Activated gamma-delta T cell treated with anti-CD3 and anti-CD28 coated beads, Interleukin-2, amount 50 U/mL, for 16 hours (primary cell): Measurements from ENCODE around the gene MPZL1.
"Not testable (repeated sequence)": the region's sequence is repeated elsewhere in the genome, so short reads cannot be mapped to it uniquely, and the experiment has no call there.

Experiments used
- DNase-seq: peaks from one replicate; pipeline ENCODE4 v3.0.0-alpha.2; 2020; ENCODE audit warnings: low read depth

The MPZL1 gene

GRCh38 chr1:167719715-167720421 is 1.9 kb upstream of the MPZL1 start:
- DNase-seq = not testable (repeated sequence)

- no peak for DNase-seq
Measured at GRCh38 chr1:167720965-167721616, 691 bp upstream of the MPZL1 start.

GRCh38 chr1:167722152-167722869 is 529 bp downstream of the MPZL1 start:
- no peak for DNase-seq

GRCh38 chr1:167722870-167723251 is 1.1 kb downstream of the MPZL1 start:
- no peak for DNase-seq

DNA sequence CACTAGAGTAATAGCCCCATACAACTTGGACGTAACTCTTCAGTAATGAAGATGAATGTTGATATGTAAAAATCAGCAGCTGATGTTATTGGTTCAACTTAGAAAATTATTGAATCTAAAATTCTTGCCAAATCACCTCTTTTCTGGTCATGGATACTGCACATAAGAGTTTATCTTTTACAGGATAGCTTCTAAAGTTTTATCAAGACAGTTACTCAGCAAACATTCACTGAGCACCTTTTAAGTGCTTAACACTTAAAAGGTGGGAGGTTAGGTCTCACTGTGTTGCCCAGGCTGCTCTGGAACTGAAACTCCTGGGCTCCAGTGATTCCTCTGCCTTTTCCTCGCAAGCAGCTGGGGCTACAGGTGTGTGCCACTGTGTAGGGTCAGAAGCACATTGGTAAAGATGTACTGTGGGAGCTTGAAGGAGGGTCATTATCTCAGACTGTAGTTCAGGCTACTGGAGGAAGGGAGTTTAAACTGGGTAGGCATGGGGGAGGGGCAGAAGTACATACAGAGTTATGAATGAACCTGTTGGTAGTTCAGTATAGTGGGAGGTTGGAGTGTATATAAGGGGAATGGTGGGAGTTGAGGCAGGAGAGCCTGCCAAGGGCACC is 2.0 kb downstream of the MPZL1 start:
- no peak for DNase-seq

DNA sequence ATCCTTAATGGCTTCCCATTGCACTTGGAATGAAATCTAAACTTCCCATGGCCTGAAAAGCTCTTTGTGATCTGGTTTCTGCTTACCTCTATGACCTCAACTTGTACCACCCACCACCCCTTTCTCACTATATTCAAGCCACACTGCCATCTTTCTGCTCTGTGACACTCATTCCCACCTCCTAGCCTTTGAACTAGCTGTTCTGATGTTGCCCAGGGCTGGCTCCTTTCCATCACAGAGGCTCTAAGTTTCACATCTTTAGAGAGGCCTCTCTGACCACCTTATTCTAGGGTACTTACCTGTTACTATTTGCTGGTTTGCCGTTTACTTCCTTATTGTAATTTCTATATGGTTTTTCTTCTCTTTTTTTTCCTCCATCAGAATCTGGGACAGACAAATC is 4.2 kb downstream of the MPZL1 start:
- DNase-seq = no peak

DNA sequence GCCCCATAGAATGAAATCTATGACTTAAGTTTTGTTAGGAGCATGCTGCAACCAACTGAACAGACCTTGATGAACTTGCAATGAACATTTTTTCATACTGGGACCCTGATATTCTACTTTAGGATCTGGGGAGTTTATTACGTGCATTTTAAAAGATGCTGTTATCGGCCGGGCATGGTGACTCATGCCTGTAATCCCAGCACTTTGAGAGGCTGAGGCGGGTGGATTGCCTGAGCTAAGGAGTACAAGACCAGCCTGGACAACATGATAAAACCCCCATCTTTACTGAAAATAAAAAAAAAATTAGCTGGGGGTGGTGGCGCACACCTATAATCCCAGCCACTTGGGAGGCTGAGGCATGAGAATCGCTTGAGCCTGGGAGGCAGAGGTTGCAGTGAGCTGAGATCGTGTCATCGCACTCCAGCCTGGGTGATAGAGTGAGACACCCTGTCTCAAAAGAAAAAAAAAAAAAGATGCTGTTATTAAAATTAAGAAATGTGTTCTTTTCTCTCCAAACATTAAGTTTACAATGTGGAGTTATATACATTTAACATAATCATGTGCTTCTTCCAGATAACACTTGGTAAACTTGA is 7.1 kb downstream of the MPZL1 start:
- DNase-seq = no peak

DNA sequence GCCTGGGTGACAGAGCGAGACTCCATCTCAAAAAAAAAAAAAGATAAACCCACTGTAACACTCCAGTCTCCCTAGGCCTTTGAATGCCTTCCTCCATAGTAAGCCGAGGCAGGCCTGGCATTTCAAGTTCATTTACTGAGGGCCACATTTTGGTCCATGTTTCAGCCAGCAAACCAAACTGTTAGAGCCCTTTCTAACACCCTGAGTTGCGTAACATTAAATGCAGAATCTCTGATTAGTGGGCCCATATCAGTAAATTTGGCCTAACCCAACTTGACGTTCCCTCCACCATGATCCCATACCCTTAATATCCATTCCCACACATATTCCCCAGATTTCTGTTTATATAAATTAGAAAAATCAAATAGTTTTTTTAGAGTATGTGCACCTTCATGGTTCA is 12.4 kb downstream of the MPZL1 start:
- no peak for DNase-seq

DNA sequence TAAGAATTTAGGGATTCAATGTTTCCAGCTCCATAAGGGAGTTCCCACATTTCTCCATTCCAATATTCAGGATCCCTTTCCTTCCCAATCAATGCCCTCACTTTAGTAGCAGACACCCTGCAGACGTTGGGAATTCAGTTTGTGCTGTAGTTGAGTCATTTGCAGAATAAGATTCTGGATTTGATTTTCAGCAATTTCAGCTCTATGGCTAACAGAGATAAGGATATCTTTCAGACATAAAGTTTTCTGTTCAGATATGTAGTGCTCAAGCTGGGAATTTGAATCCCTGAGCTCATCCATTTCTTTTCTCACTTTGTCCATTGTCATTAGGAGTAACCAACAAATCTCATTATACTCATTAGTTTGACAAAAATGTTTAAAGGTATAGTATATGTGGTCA is 13.1 kb downstream of the MPZL1 start:
- no peak for DNase-seq

DNA sequence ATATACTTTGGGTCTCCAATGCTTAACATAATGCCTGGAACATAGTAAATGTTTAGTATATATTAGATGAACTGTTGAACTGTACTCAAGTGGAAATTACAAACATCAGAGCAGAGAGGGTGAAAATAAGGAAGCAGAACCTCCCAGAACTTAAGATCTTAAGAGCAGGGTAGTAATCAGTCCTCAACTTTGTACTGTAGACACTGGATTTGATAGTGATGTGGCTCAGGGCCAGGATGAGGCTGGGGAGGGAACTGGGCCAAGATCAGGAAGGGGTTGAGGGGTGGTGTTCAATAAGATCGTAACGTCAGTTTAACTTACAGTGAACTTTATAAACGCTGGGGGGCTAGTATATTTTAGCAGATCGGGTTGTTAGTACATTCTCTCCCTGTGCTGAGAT is 15.4 kb downstream of the MPZL1 start:
- DNase-seq = no peak

GRCh38 chr1:167738158-167738557 is 16.4 kb downstream of the MPZL1 start:
- no peak for DNase-seq

- DNase-seq = no peak
Measured at GRCh38 chr1:167739752-167740151, 18.0 kb downstream of the MPZL1 start.

- DNase-seq = not testable (repeated sequence)
Measured at GRCh38 chr1:167741103-167741502, 19.3 kb downstream of the MPZL1 start.

DNA sequence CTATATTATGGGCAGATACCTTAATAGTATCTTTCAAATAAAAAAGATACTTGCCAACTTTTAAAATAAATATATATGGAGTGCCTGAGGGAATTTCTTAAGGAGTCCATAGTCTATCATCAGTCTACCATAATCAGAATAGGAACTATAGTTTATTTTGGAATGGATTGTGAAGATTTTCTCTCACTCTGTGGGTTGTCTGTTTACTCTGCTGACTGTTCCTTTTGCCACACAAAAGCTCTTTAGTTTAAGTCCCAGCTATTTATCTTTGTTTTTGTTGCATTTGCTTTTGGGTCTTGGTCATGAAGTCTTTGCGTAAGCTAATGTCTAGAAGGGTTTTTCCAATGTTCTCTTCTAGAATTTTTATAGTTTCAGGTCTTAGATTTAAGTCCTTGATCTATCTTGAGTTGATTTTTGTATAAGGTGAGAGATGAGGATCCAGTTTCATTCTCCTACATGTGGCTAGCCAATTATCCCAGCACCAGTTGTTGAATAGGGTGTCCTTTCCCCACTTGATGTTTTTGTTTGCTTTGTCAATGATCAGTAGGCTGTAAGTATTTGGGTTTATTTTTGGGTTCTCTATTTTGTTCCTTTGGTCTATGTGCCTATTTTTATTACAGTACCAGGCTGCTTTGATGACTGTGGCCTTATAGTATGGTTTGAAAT is 20.7 kb downstream of the MPZL1 start:
- DNase-seq = not testable (repeated sequence)

GRCh38 chr1:167744901-167745300 is 23.1 kb downstream of the MPZL1 start:
- DNase-seq = no peak

GRCh38 chr1:167746013-167746672 is 24.4 kb downstream of the MPZL1 start:
- no peak for DNase-seq

- DNase-seq = no peak
Measured at GRCh38 chr1:167746988-167747655, 25.3 kb downstream of the MPZL1 start.

DNA sequence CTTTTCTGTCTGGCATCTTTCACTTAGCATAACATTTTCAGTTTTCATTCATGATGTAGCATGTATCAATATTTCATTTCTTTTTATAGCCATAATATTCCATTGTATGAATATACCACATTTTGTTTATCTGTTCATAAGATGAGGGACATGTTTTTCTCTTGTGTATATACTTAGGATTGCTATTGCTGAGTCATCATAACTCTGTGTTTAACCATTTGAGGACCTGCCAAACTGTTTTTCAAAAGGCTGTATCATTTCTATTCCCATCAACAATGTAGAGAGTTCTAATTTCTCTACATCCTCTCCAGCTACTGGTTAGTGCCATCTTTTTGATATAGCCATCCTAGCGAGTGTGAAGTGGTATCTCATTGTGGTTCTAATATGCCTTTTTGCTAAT is 26.2 kb downstream of the MPZL1 start:
- DNase-seq = no peak

DNA sequence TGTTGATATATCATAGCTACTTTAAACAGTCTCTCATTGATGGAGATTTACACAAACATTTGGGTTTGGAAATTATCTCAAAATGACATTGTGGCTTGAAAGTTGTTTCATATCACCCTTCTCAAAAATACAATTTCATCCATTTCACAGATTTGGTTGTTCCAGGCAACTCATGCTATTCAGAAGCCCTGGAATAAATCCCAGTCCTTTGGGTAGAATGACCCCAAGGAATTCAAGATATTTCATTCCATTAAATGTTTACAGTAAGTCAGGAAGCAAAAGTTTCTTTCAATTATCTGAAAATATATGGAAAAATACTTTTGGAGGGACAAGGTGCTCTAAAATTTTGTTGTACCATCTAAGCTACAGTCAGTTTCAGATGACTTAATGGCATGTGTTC is 27.1 kb downstream of the MPZL1 start:
- no peak for DNase-seq

GRCh38 chr1:167749741-167750140 is 28.0 kb downstream of the MPZL1 start:
- no peak for DNase-seq

- DNase-seq = no peak
Measured at GRCh38 chr1:167750641-167751040, 28.9 kb downstream of the MPZL1 start.
